ENCODE measurements around the gene PCDHA5.
"Not testable (repeated sequence)": the region's sequence is repeated elsewhere in the genome, so short reads cannot be mapped to it uniquely, and the experiment has no call there.

PCDHA5 gene

DNA sequence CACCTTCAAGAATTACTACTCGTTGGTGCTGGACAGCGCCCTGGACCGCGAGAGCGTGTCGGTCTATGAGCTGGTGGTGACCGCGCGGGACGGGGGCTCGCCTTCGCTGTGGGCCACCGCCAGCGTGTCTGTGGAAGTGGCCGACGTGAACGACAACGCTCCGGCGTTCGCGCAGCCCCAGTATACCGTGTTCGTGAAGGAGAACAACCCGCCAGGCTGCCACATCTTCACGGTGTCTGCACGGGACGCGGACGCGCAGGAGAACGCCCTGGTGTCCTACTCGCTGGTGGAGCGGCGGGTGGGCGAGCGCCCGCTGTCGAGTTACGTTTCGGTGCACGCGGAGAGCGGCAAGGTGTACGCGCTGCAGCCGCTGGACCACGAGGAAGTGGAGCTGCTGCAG, 1.6 kb downstream of the PCDHA5 start:
- DNase-seq (ENCODE audit: low read depth, low spot score): not testable (repeated sequence)

GRCh38 chr5:140823475-140823874, 2.1 kb downstream of the PCDHA5 start:
- no peak for DNase-seq (ENCODE audit: low read depth, low spot score)

DNA sequence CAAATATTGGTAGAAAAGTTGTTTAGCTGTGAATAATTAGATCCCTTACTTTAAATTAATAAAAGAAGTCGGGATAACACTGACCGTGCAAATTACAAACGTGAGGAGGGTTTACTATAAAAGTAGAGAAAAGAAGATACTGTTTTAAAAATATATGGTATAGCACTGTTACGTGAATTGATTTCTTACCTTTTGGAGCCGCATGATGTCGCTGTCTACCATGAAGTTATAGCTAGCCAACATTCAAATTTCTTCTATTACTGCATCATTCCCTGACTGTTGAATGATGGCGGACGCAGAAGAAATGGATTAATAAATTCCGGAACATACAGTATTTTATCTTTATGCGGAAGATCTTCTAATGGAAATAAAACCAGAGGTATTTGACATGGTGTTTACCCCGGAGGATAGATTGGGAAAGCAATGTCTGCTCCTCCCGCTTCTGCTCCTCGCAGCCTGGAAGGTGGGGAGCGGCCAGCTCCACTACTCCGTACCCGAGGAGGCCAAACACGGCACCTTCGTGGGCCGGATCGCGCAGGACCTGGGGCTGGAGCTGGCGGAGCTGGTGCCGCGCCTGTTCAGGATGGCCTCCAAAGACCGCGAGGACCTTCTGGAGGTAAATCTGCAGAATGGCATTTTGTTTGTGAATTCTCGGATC, 6.4 kb downstream of the PCDHA5 start, which contains the start of gene PCDHA6:
Gene PCDHA6, plus strand, starts transcription at position 257 of the 658 bp plus-strand sequence. Its CDS starts 132 bp downstream, at position 389.
- no peak for DNase-seq (ENCODE audit: low read depth, low spot score)

DNA sequence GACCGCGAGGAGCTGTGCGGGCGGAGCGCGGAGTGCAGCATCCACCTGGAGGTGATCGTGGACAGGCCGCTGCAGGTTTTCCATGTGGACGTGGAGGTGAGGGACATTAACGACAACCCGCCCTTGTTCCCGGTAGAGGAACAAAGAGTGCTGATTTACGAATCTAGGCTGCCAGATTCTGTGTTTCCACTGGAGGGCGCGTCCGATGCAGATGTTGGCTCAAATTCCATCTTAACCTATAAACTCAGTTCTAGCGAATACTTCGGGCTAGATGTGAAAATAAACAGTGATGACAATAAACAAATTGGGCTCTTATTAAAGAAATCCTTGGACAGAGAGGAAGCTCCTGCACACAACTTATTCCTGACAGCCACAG, 6.9 kb downstream of the PCDHA5 start:
- DNase-seq (ENCODE audit: low read depth, low spot score): no peak

DNA sequence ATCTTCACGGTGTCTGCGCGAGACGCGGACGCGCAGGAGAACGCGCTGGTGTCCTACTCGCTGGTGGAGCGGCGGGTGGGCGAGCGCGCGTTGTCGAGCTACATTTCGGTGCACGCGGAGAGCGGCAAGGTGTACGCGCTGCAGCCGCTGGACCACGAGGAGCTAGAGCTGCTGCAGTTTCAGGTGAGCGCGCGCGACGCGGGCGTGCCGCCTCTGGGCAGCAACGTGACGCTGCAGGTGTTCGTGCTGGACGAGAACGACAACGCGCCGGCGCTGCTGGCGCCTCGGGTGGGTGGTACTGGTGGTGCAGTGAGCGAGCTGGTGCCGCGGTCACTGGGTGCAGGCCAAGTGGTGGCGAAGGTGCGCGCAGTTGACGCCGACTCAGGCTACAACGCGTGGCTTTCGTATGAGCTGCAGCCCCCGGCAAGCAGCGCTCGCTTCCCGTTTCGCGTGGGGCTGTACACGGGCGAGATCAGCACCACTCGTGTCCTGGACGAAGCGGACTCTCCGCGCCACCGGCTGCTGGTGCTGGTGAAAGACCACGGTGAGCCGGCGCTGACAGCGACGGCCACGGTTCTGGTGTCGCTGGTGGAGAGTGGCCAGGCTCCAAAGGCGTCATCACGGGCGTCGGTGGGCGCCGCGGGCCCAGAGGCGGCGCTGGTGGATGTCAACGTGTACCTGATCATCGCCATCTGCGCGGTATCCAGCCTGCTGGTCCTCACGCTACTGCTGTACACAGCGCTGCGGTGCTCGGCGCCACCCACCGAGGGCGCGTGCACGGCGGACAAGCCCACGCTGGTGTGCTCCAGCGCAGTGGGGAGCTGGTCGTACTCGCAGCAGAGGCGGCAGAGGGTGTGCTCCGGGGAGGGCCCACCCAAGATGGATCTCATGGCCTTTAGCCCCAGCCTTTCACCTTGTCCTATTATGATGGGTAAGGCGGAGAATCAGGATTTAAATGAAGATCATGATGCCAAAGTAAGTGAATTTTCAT, 8.4 kb downstream of the PCDHA5 start:
- not testable (repeated sequence) for DNase-seq (ENCODE audit: low read depth, low spot score)

GRCh38 chr5:140833993-140834392, 12.6 kb downstream of the PCDHA5 start, which contains the start of gene PCDHA7:
TSS of gene PCDHA7 (plus strand) at chr5:140834269. CDS start at chr5:140834384, 115 bp downstream.
- DNase-seq (ENCODE audit: low read depth, low spot score): peak; percentile 3

GRCh38 chr5:140834439-140835008, 13.1 kb downstream of the PCDHA5 start:
- DNase-seq (ENCODE audit: low read depth, low spot score): not testable (repeated sequence)

DNA sequence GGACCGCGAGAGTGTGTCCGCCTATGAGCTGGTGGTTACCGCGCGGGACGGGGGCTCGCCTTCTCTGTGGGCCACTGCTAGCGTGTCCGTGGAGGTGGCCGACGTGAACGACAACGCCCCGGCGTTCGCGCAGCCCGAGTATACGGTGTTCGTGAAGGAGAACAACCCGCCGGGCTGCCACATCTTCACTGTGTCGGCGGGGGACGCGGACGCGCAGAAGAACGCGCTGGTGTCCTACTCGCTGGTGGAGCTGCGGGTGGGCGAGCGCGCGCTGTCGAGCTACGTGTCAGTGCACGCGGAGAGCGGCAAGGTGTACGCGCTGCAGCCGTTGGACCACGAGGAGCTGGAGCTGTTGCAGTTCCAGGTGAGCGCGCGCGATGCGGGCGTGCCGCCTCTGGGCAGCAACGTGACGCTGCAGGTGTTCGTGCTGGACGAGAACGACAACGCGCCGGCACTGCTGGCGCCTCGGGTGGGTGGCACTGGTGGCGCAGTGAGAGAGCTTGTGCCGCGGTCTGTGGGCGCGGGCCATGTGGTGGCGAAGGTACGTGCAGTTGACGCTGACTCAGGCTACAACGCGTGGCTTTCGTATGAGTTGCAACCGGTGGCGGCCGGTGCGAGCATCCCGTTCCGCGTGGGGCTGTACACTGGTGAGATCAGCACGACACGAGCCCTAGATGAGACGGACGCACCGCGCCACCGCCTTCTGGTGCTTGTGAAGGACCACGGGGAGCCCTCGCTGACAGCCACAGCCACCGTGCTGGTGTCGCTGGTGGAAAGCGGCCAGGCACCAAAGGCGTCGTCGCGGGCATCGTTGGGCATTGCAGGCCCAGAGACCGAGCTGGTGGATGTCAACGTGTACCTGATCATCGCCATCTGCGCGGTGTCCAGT, 14.5 kb downstream of the PCDHA5 start:
- no peak for DNase-seq (ENCODE audit: low read depth, low spot score)

DNA sequence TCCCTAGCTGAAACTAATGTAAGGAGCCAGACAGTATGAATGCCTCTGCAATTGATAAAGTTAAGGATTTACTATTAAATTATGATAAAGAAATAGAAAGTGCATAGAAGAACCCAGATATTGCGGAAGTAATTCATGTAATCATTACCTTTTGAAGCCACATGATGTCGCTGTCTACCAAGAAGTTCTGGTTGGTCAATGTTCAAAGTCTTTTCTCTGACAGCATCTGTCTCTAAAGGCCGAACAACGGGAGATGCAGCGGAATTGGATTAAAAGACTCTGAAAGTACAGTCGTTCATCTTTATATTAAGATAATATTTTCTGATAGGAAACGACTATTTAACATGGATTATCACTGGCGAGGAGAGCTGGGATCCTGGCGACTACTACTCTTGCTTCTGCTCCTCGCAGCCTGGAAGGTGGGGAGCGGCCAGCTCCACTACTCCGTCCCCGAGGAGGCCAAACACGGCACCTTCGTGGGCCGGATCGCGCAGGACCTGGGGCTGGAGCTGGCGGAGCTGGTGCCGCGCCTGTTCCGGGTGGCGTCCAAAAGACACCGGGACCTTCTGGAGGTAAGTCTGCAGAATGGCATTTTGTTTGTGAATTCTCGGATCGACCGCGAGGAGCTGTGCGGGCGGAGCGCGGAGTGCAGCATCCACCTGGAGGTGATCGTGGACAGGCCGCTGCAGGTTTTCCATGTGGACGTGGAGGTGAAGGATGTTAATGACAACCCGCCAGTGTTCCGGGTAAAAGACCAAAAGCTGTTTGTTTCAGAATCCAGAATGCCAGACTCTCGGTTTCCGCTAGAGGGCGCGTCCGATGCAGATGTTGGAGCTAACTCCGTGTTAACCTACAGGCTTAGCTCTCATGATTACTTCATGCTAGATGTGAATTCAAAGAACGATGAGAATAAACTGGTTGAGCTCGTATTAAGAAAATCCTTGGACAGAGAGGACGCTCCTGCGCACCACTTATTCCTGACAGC, 19.9 kb downstream of the PCDHA5 start, which contains the start of gene PCDHA8:
Gene PCDHA8, plus strand, starts transcription at position 210 of the 985 bp plus-strand sequence. Its CDS starts 135 bp downstream, at position 345.
- no peak for DNase-seq (ENCODE audit: low read depth, low spot score)

GRCh38 chr5:140842798-140843733, 21.7 kb downstream of the PCDHA5 start:
- DNase-seq (ENCODE audit: low read depth, low spot score): no peak

GRCh38 chr5:140848139-140849102, 27.0 kb downstream of the PCDHA5 start, which contains the start of gene PCDHA9:
TSS of gene PCDHA9 (plus strand) at chr5:140848382. CDS start at chr5:140848496, 114 bp downstream.
- DNase-seq (ENCODE audit: low read depth, low spot score): not testable (repeated sequence)

GRCh38 chr5:140849831-140850634, 28.6 kb downstream of the PCDHA5 start:
- DNase-seq (ENCODE audit: low read depth, low spot score): not testable (repeated sequence)

DNA sequence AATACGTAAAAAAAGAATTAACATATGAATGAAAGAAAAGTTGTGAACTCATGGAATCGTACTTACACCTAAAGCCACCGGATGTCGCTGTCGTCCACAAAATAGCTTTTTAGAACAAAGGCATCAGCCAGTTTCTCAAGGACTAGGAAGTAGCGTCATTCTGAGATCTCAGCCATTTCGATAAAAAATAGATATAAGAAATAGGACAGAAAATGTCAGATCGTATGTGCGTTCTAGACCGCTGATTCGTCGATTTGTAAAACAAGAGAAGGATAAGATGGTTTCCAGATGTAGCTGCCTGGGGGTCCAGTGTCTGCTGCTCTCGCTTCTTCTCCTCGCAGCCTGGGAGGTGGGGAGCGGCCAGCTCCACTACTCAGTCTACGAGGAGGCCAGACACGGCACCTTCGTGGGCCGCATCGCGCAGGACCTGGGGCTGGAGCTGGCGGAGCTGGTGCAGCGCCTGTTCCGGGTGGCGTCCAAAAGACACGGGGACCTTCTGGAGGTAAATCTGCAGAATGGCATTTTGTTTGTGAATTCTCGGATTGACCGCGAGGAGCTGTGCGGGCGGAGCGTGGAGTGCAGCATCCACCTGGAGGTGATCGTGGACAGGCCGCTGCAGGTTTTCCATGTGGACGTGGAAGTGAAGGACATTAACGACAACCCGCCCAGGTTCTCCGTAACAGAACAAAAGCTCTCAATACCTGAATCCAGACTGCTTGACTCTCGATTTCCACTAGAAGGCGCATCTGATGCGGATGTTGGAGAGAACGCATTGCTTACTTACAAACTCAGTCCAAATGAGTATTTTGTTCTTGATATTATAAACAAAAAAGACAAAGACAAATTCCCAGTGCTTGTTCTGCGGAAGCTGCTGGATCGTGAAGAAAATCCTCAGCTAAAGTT, 34.6 kb downstream of the PCDHA5 start, which contains the start of gene PCDHA10:
Gene PCDHA10, plus strand, starts transcription at position 126 of the 903 bp plus-strand sequence. Its CDS starts 152 bp downstream, at position 278.
- DNase-seq (ENCODE audit: low read depth, low spot score): peak; percentile 15

DNA sequence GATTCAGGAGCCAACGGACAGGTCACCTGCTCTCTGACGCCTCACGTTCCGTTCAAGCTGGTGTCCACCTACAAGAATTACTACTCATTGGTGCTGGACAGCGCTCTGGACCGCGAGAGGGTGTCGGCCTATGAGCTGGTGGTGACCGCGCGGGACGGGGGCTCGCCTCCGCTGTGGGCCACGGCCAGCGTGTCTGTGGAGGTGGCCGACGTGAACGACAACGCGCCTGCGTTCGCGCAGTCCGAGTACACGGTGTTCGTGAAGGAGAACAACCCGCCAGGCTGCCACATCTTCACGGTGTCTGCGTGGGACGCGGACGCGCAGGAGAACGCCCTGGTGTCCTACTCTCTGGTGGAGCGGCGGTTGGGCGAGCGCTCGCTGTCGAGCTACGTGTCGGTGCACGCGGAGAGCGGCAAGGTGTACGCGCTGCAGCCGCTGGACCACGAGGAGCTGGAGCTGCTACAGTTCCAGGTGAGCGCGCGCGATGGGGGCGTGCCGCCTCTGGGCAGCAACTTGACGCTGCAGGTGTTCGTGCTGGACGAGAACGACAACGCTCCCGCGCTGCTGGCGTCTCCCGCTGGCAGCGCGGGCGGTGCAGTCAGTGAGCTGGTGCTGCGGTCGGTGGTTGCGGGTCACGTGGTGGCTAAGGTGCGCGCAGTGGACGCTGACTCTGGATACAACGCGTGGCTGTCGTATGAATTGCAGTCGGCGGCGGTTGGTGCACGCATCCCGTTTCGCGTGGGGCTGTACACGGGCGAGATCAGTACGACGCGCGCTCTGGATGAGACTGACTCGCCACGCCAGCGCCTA, 36.0 kb downstream of the PCDHA5 start:
- no peak for DNase-seq (ENCODE audit: low read depth, low spot score)

- DNase-seq (ENCODE audit: low read depth, low spot score): no peak
Measured at GRCh38 chr5:140857987-140858240, 36.5 kb downstream of the PCDHA5 start.

Measured in astrocyte of the hippocampus (primary cell).